Neural crest cell (in vitro differentiated cells): Measurements from ENCODE around the gene ZNF619. TPM values are rescaled to one million over a fixed set of nuclear protein-coding genes. Genes with fewer than 3 reads are reported as not detected.

Source experiments
- DNase-seq: peaks from one replicate; pipeline ENCODE4 v3.0.0; 2021; ENCODE audit warnings: low read depth, mixed read lengths, low spot score
- H3K27ac Mint-ChIP-seq: one replicate; pipeline ENCODE4 v1.8.0; 2021; ENCODE audit warnings: mild to moderate bottlenecking, mixed read lengths; ENCODE audit not compliant: unreplicated experiment
- H3K27me3 Mint-ChIP-seq: 2 replicates; pipeline ENCODE4 v1.8.0; 2021; ENCODE audit warnings: low read depth, mild to moderate bottlenecking, mixed read lengths
- H3K36me3 Mint-ChIP-seq: 2 replicates; pipeline ENCODE4 v1.8.0; 2021; ENCODE audit warnings: low read depth, mild to moderate bottlenecking, mixed read lengths
- H3K4me1 Mint-ChIP-seq: 2 replicates; pipeline ENCODE4 v1.8.0; 2021; ENCODE audit warnings: mixed read lengths
- H3K4me3 Mint-ChIP-seq: one replicate; pipeline ENCODE4 v1.8.0; 2021; ENCODE audit warnings: mild to moderate bottlenecking, mixed read lengths
- H3K9me3 Mint-ChIP-seq: 2 replicates; pipeline ENCODE4 v1.8.0; 2021; ENCODE audit warnings: mixed read lengths
- total RNA-seq: library from RNA; stranded (reverse); gene quantifications from 2 replicates; pipeline ENCODE4 v1.2.1, GENCODE V29; 2021
- TF ChIP-seq, protein P1 (sequence below): fragments of 200-600 bp; sonication (generic); conservative IDR thresholded peaks from 2 replicates; pipeline ENCODE4 v1.5.0; 2021; ENCODE audit warnings: antibody characterized with exemption, mild to moderate bottlenecking

Gene ZNF619
- total RNA-seq, 1 donor from 2014 or later = 5.4 TPM

DNA sequence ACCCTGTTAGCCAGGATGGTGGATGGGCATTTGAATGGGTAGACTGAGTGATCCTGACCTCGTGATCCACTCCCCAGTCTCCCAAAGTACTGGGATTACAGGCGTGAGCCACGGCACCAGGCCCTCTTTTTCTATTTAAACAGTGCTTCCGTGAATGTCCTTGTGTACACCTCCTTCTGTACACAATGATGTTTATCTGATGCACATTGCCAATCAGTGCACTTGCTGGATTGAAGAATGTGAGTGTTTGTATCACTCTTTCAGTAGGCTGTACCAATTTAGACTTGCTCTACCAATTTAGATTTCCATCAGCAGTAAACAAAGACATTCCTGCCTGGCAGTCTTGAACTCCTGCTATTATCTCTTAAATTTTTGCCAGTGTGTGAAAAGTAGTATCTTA is 8.9 kb upstream of the ZNF619 start:
- Mint-ChIP-seq H3K27ac (no peak overlapping the region), H3K4me3 (no peak overlapping the region), H3K9me3 (no peaks in the 10 kb centered on the region), H3K4me1 (no peaks in the 10 kb centered on the region), H3K27me3 (no peaks in the 10 kb centered on the region), H3K36me3 (peaks cover 23% of the 10 kb centered on the region)
- TF ChIP-seq, protein P1, sequence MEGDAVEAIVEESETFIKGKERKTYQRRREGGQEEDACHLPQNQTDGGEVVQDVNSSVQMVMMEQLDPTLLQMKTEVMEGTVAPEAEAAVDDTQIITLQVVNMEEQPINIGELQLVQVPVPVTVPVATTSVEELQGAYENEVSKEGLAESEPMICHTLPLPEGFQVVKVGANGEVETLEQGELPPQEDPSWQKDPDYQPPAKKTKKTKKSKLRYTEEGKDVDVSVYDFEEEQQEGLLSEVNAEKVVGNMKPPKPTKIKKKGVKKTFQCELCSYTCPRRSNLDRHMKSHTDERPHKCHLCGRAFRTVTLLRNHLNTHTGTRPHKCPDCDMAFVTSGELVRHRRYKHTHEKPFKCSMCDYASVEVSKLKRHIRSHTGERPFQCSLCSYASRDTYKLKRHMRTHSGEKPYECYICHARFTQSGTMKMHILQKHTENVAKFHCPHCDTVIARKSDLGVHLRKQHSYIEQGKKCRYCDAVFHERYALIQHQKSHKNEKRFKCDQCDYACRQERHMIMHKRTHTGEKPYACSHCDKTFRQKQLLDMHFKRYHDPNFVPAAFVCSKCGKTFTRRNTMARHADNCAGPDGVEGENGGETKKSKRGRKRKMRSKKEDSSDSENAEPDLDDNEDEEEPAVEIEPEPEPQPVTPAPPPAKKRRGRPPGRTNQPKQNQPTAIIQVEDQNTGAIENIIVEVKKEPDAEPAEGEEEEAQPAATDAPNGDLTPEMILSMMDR = no peak
- no peak for DNase-seq

DNA sequence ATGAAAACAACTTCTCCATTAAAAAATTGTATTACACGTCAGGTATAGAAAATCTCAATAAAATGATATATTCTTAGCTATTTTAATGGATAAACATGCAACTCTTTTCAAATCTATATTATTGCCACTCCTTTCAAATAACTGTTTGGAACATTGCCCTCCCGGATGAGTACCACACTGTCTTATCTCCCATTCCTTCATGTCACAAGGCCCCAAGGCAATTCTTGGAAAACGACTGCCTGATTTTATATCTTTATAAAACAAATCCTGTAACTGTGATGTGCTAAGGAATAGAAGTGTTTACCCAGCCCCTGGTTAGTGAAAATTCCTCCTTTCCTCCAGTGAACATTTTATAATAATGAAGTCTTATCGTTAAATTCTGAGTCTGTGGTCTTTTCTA is 6.2 kb upstream of the ZNF619 start:
- Mint-ChIP-seq H3K27ac (no peak overlapping the region), H3K27me3 (no peaks in the 10 kb centered on the region), H3K4me1 (no peaks in the 10 kb centered on the region), H3K9me3 (no peaks in the 10 kb centered on the region), H3K36me3 (peaks cover 9% of the 10 kb centered on the region), H3K4me3 (no peak overlapping the region)
- TF ChIP-seq, protein P1 = no peak
- DNase-seq = no peak

DNA sequence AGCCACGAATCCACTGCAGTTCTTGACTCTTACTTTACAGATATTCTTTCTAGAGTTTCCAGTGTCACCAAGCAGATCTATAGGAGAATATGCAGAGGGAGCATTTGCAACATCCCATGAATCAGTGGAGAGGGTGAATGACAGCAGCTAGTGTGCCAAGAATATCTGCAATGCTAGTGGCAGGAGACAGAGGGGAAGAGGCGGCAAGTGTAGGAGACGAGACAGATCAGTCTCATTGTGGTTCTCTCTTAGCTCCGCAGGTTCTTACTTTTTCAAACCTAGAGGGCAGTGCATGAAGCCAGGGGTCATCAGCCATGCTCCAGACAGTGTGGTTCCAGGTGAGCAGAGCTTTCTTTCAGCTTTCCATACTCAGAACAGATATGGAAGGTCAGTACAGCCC is 744 bp downstream of the ZNF619 start:
- Mint-ChIP-seq H3K4me1 (peaks cover 6% of the 10 kb centered on the region), H3K36me3 (no peaks in the 10 kb centered on the region), H3K27ac (peak overlapping the region; percentile 1), H3K27me3 (peaks cover 3% of the 10 kb centered on the region), H3K4me3 (peak overlapping the region; percentile 89), H3K9me3 (no peaks in the 10 kb centered on the region)
- DNase-seq = no peak
- TF ChIP-seq, protein P1 = no peak

DNA sequence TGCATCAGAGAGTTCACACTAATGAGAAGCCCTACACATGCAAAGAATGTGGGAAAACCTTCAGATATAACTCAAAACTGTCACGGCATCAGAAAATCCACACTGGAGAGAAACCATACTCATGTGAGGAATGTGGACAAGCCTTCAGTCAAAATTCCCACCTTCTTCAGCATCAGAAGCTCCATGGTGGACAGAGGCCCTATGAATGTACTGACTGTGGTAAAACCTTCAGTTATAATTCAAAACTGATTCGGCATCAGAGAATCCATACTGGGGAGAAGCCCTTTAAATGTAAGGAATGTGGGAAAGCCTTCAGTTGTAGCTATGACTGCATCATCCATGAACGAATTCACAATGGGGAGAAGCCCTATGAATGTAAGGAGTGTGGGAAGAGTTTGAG is 10.2 kb downstream of the ZNF619 start:
- H3K27me3 Mint-ChIP-seq = no peaks in the 10 kb centered on the region
- H3K4me3 Mint-ChIP-seq = no peak overlapping the region
- peaks cover 26% of the 10 kb centered on the region for H3K36me3 Mint-ChIP-seq
- H3K4me1 Mint-ChIP-seq = no peaks in the 10 kb centered on the region
- peaks cover 15% of the 10 kb centered on the region for H3K9me3 Mint-ChIP-seq
- DNase-seq = no peak
- H3K27ac Mint-ChIP-seq = no peak overlapping the region
- TF ChIP-seq, protein P1 = no peak

DNA sequence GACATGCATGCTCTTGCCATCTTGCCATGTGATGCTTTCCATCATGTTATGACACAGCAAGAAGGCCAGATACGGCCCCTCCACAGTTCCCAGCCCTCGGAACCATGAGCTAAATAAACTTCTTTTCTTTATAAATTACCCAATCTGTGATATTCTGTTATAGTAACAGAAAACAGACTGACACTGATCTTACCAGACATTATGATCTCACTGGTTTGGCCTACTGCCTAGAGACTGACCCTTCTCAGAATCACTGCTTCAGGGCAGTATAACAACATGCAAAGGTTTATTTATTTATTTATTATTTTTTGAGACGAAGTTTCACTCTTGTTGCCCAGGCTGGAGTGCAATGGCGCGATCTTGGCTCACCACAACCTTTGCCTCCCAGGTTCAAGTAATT is 14.0 kb downstream of the ZNF619 start:
- H3K9me3 Mint-ChIP-seq = peaks cover 15% of the 10 kb centered on the region
- no peak overlapping the region for H3K4me3 Mint-ChIP-seq
- TF ChIP-seq, protein P1 = no peak
- peaks cover 5% of the 10 kb centered on the region for H3K27me3 Mint-ChIP-seq
- H3K4me1 Mint-ChIP-seq = no peaks in the 10 kb centered on the region
- peaks cover 26% of the 10 kb centered on the region for H3K36me3 Mint-ChIP-seq
- DNase-seq = no peak
- H3K27ac Mint-ChIP-seq = no peak overlapping the region

DNA sequence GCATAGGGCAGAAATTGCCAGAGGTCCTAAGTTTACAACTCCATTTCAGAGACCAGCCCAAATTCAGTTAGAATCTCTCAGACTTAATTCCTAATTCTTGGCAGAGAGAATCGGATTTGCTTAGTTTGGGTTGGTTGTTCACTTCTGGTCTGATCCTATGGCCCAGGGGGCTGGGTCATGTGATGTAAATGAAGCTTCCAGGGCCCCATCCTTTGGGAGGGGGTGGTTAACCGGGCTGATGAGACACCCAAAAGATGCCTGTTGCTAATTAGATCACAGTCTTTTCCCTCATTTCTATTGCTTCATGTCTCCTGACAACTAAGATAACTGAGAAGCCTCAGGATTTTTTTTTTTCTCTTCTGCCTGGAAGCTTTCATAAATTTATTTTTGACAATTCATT is 17.8 kb downstream of the ZNF619 start:
- H3K9me3 Mint-ChIP-seq = no peaks in the 10 kb centered on the region
- peaks cover 4% of the 10 kb centered on the region for H3K36me3 Mint-ChIP-seq
- H3K27me3 Mint-ChIP-seq = peaks cover 9% of the 10 kb centered on the region
- H3K4me1 Mint-ChIP-seq = no peaks in the 10 kb centered on the region
- H3K4me3 Mint-ChIP-seq = no peak overlapping the region
- H3K27ac Mint-ChIP-seq = no peak overlapping the region
- DNase-seq = no peak
- TF ChIP-seq, protein P1 = no peak
